Activated CD4-positive, CD25-positive, alpha-beta regulatory T cell treated with anti-CD3 and anti-CD28 coated beads, Interleukin-2, amount 50 U/mL, for 72 hours (primary cell): ENCODE results near the gene DIO2.

Experiments
- DNase-seq: peaks from one replicate; pipeline ENCODE4 v3.0.0; 2021

Gene DIO2

GRCh38 chr14:80211153-80212022, at the start of gene DIO2:
Gene DIO2 (minus strand): TSS chr14:80211504. CDS start chr14:80211472, 32 bp downstream.
- no peak for DNase-seq

GRCh38 chr14:80260645-80261044, 49.3 kb upstream of the DIO2 start:
- no peak for DNase-seq

GRCh38 chr14:80239631-80240030, 28.3 kb upstream of the DIO2 start:
- DNase-seq = no peak

GRCh38 chr14:80237143-80237542, 25.8 kb upstream of the DIO2 start:
- no peak for DNase-seq

GRCh38 chr14:80233470-80234089, 22.3 kb upstream of the DIO2 start:
- no peak for DNase-seq

GRCh38 chr14:80231702-80232101, 20.4 kb upstream of the DIO2 start:
- no peak for DNase-seq

- DNase-seq = no peak
Observed at GRCh38 chr14:80223696-80224465, 12.6 kb upstream of the DIO2 start.

- no peak for DNase-seq
Observed at GRCh38 chr14:80216818-80217217, 5.5 kb upstream of the DIO2 start.

- no peak for DNase-seq
Observed at GRCh38 chr14:80215756-80216581, 4.7 kb upstream of the DIO2 start.

- DNase-seq = no peak
Observed at GRCh38 chr14:80215081-80215480, 3.8 kb upstream of the DIO2 start.

- DNase-seq = no peak
Observed at GRCh38 chr14:80213602-80214001, 2.3 kb upstream of the DIO2 start.

GRCh38 chr14:80212023-80212397, 706 bp upstream of the DIO2 start:
- no peak for DNase-seq

GRCh38 chr14:80208461-80208860, 2.8 kb downstream of the DIO2 start:
- no peak for DNase-seq

- DNase-seq = no peak
Observed at GRCh38 chr14:80206351-80207080, 4.8 kb downstream of the DIO2 start.

- DNase-seq = no peak
Observed at GRCh38 chr14:80202888-80203562, 8.3 kb downstream of the DIO2 start.

GRCh38 chr14:80200093-80200492, 11.2 kb downstream of the DIO2 start:
- no peak for DNase-seq

- no peak for DNase-seq
Observed at GRCh38 chr14:80188571-80188970, 22.7 kb downstream of the DIO2 start.

- DNase-seq = no peak
Observed at GRCh38 chr14:80186301-80186800, 25.0 kb downstream of the DIO2 start.

- DNase-seq = no peak
Observed at GRCh38 chr14:80176893-80177292, 34.4 kb downstream of the DIO2 start.

GRCh38 chr14:80172375-80173051, 38.8 kb downstream of the DIO2 start:
- DNase-seq = no peak
